Nephron progenitor cell (in vitro differentiated cells): ENCODE measurements around the gene NRG2.

Experiments
- DNase-seq: peaks from one replicate; pipeline ENCODE4 v3.0.0; 2021
- H3K27ac Mint-ChIP-seq: 2 replicates; pipeline ENCODE4 v1.8.0; 2021; ENCODE audit warnings: mild to moderate bottlenecking, moderate library complexity, mixed read lengths
- H3K27me3 Mint-ChIP-seq: 2 replicates; pipeline ENCODE4 v1.8.0; 2021; ENCODE audit warnings: mild to moderate bottlenecking, low read depth, mixed read lengths; ENCODE audit not compliant: poor library complexity
- H3K36me3 Mint-ChIP-seq: 2 replicates; pipeline ENCODE4 v1.8.0; 2021; ENCODE audit warnings: low read depth, mixed read lengths
- H3K4me1 Mint-ChIP-seq: 2 replicates; pipeline ENCODE4 v1.8.0; 2021; ENCODE audit warnings: mixed read lengths
- H3K4me3 Mint-ChIP-seq: 2 replicates; pipeline ENCODE4 v1.8.0; 2021; ENCODE audit warnings: mild to moderate bottlenecking, moderate library complexity, mixed read lengths
- H3K9me3 Mint-ChIP-seq: 2 replicates; pipeline ENCODE4 v1.8.0; 2021; ENCODE audit warnings: mild to moderate bottlenecking, moderate library complexity, mixed read lengths
- TF ChIP-seq, protein P1 (sequence below): fragments of 200-600 bp; sonication (generic); IDR thresholded peaks from 2 replicates; pipeline ENCODE4 v1.5.0; 2021; ENCODE audit warnings: antibody characterized with exemption

The NRG2 gene

DNA sequence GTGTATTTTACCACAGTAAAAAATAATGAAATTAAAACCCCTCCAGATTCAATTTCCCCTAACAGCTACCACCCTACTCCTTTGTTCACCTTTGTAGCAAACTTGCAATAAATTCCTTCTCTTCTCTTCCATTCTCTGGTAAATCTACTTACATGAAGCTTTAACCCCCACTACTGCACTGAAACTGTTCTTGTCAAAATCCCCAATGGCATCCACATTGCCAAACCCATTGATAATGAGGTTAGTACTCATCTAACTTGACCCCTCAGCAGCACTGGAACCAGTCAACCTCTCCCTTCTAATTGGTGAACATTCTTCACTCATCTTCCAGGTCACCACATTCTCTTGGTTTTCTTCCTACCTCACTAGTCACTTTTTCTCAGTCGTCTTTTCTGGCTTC, 29.6 kb downstream of the NRG2 start:
- Mint-ChIP-seq H3K4me3 (no peak overlapping the region), H3K27ac (no peak overlapping the region), H3K9me3 (no peaks in the 10 kb centered on the region), H3K27me3 (peaks cover 6% of the 10 kb centered on the region), H3K4me1 (no peaks in the 10 kb centered on the region), H3K36me3 (no peaks in the 10 kb centered on the region)
- no peak for DNase-seq
- TF ChIP-seq, protein P1, sequence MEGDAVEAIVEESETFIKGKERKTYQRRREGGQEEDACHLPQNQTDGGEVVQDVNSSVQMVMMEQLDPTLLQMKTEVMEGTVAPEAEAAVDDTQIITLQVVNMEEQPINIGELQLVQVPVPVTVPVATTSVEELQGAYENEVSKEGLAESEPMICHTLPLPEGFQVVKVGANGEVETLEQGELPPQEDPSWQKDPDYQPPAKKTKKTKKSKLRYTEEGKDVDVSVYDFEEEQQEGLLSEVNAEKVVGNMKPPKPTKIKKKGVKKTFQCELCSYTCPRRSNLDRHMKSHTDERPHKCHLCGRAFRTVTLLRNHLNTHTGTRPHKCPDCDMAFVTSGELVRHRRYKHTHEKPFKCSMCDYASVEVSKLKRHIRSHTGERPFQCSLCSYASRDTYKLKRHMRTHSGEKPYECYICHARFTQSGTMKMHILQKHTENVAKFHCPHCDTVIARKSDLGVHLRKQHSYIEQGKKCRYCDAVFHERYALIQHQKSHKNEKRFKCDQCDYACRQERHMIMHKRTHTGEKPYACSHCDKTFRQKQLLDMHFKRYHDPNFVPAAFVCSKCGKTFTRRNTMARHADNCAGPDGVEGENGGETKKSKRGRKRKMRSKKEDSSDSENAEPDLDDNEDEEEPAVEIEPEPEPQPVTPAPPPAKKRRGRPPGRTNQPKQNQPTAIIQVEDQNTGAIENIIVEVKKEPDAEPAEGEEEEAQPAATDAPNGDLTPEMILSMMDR = no peak

DNA sequence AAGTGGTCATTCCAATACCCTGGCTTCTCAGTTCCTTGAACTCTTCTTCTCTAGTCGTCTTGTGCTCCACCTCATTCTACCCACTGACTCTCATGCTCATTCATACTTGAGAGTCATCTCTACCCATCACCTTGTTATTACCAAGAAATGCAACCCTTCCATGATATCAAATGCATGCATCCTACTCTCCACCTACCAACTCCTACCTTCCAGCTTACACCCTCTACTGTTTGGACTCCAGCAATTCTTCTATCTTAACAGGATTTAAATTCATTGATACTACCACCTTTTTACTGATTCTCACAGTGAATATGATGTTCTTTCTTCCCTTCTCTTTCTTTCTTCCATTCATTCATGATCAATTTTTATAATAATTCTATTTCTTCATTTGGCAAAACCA, 30.7 kb downstream of the NRG2 start:
- TF ChIP-seq, protein P1 = no peak
- no peak for DNase-seq
- Mint-ChIP-seq H3K9me3 (no peaks in the 10 kb centered on the region), H3K27me3 (peaks cover 12% of the 10 kb centered on the region), H3K4me3 (no peak overlapping the region), H3K36me3 (no peaks in the 10 kb centered on the region), H3K27ac (no peak overlapping the region), H3K4me1 (no peaks in the 10 kb centered on the region)

DNA sequence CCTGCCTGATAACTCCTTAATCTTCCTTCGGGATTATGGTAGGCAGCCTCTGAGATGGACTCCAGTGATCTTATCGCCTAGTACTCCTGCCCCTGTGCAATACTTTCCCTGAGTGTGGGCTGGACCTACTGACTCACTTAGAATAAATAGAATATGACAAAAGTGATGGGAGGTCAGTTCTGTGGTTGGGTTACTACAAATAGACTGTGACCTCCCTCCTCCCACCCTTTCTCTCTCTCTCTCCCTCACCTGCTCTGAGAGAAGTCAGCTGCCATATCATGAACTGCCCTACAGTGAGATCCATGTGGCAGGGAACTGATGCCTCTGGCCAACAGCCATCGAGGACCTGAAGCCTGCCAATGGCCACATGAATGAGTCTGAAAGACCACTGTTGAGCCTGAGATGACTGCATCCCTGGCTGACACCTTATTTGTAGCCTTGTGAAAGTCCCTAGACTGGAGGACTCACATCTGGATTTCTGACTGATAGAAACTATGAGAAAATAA, 31.7 kb downstream of the NRG2 start:
- H3K4me1 Mint-ChIP-seq = no peaks in the 10 kb centered on the region
- H3K36me3 Mint-ChIP-seq = no peaks in the 10 kb centered on the region
- TF ChIP-seq, protein P1 = no peak
- H3K27me3 Mint-ChIP-seq = peaks cover 23% of the 10 kb centered on the region
- no peak for DNase-seq
- H3K27ac Mint-ChIP-seq = no peak overlapping the region
- no peaks in the 10 kb centered on the region for H3K9me3 Mint-ChIP-seq
- no peak overlapping the region for H3K4me3 Mint-ChIP-seq

DNA sequence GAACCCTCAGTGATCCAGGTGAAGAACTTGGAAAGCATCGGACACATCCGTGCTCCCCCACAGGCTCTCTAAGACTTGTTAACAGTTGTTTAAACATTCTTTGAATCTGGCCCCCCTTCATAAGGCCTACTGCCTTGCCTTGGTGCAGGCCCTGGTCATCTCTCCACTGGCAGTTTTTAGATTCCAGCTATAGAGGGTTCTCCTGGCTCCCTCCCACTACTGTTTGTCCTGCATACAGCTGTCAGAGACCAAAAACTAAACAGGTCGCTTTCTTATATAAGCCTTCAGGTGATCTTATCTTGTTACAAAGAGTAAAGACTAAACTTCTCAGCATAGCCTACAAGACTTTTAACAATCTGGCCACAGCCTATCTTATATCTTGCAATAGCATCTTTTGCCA, 32.3 kb downstream of the NRG2 start:
- H3K36me3 Mint-ChIP-seq = no peaks in the 10 kb centered on the region
- no peak overlapping the region for H3K27ac Mint-ChIP-seq
- no peaks in the 10 kb centered on the region for H3K9me3 Mint-ChIP-seq
- no peak for DNase-seq
- H3K4me3 Mint-ChIP-seq = no peak overlapping the region
- H3K27me3 Mint-ChIP-seq = peaks cover 25% of the 10 kb centered on the region
- no peaks in the 10 kb centered on the region for H3K4me1 Mint-ChIP-seq
- TF ChIP-seq, protein P1 = no peak

DNA sequence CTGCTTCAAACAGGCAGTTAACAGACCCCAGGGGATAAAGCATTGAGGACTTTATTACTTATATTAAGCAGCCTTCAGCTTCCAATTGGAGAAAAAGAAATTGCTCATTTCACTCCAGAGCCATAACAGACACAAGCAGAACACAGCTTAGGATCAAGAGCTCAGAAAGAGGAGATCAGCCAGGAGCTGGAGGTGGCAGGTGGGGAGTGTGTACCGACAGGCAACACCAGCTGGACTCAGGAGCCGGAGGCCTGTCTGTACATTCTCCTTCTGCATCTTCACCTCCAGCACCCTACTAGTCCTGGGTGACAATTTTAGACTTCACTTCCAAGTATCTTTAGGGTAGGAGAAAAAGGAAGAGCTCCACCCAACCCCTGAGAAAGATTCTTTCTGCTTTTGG, 35.8 kb downstream of the NRG2 start:
- H3K4me1 Mint-ChIP-seq = no peaks in the 10 kb centered on the region
- DNase-seq = no peak
- TF ChIP-seq, protein P1 = no peak
- no peaks in the 10 kb centered on the region for H3K9me3 Mint-ChIP-seq
- no peaks in the 10 kb centered on the region for H3K36me3 Mint-ChIP-seq
- H3K27ac Mint-ChIP-seq = no peak overlapping the region
- H3K27me3 Mint-ChIP-seq = peaks cover 38% of the 10 kb centered on the region
- H3K4me3 Mint-ChIP-seq = no peak overlapping the region

DNA sequence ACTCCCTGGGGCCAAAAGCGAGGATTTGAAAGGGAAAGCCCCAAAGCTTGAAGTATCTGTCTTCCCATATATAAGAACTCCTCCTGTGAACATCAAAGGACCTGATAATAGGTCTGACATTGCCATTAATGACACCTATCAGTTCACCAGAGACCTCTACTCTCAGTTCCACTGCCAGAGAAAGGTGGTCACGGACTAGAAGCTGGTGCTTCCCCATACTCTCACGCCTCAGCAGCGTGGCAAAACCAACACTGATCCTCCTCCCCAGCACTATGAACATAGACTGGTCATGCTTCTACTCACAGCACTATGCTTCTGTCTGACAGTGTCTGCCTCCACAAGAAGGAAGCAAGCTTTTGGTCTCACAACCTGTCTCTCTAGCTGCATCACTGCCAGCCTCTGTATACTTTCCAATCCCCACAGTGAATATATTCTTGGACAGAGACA, 37.9 kb downstream of the NRG2 start:
- no peak for DNase-seq
- Mint-ChIP-seq H3K27me3 (peaks cover 50% of the 10 kb centered on the region), H3K9me3 (no peaks in the 10 kb centered on the region), H3K4me1 (no peaks in the 10 kb centered on the region), H3K36me3 (no peaks in the 10 kb centered on the region), H3K27ac (no peak overlapping the region), H3K4me3 (no peak overlapping the region)
- TF ChIP-seq, protein P1 = no peak
